Endodermal cell (in vitro differentiated cells): ENCODE measurements around the gene ASMT. TPM values are rescaled to one million over a fixed set of nuclear protein-coding genes. Genes with fewer than 3 reads are reported as not detected.

ENCODE experiments used
- DNase-seq: peaks from one replicate; pipeline ENCODE4 v3.0.0-alpha.2; 2017
- H3K27ac ChIP-seq: 2 replicates; pipeline ENCODE4 v1.5.1; 2013; ENCODE audit warnings: mild to moderate bottlenecking, low read depth, low read length, moderate library complexity
- H3K27me3 ChIP-seq: 2 replicates; pipeline ENCODE4 v1.6.1; 2013; ENCODE audit warnings: mild to moderate bottlenecking, low read length, moderate library complexity; ENCODE audit not compliant: insufficient read depth, control insufficient read depth, poor library complexity, severe bottlenecking
- H3K36me3 ChIP-seq: 2 replicates; pipeline ENCODE4 v1.7.0; 2013; ENCODE audit warnings: mild to moderate bottlenecking, low read length, moderate library complexity; ENCODE audit not compliant: control insufficient read depth, insufficient read depth
- H3K4me1 ChIP-seq: one replicate; pipeline ENCODE4 v1.7.0; 2013; ENCODE audit warnings: low read length; ENCODE audit not compliant: control insufficient read depth, insufficient read depth
- H3K4me3 ChIP-seq: 2 replicates; pipeline ENCODE4 v1.5.1; 2013; ENCODE audit warnings: mild to moderate bottlenecking, low read length, moderate library complexity
- H3K9ac ChIP-seq: 2 replicates; pipeline ENCODE4 v1.6.1; 2013; ENCODE audit warnings: mild to moderate bottlenecking, low read length, moderate library complexity; ENCODE audit not compliant: poor library complexity, severe bottlenecking; ENCODE audit errors: extremely low read depth
- H3K9me3 ChIP-seq: 2 replicates; pipeline ENCODE4 v1.6.1; 2013; ENCODE audit warnings: mild to moderate bottlenecking, low read length, moderate library complexity; ENCODE audit not compliant: control insufficient read depth
- H3K27ac Mint-ChIP-seq: 2 replicates; pipeline ENCODE4 v1.8.0; 2020; ENCODE audit warnings: mixed read lengths
- H3K27me3 Mint-ChIP-seq: 2 replicates; pipeline ENCODE4 v1.8.0; 2021; ENCODE audit warnings: mild to moderate bottlenecking, mixed read lengths; ENCODE audit not compliant: insufficient read depth
- H3K36me3 Mint-ChIP-seq: 2 replicates; pipeline ENCODE4 v1.8.0; 2020; ENCODE audit warnings: low read depth, mixed read lengths
- H3K4me1 Mint-ChIP-seq: 2 replicates; pipeline ENCODE4 v1.8.0; 2020; ENCODE audit warnings: mixed read lengths
- H3K4me3 Mint-ChIP-seq: 2 replicates; pipeline ENCODE4 v1.8.0; 2020; ENCODE audit warnings: mild to moderate bottlenecking, moderate library complexity, mixed read lengths
- H3K9me3 Mint-ChIP-seq: 2 replicates; pipeline ENCODE4 v1.8.0; 2020; ENCODE audit warnings: mild to moderate bottlenecking, mixed read lengths
- CTCF ChIP-seq: fragments of 200-600 bp; sonication (generic); conservative IDR thresholded peaks from 2 replicates; pipeline ENCODE4 v1.5.0; 2021; ENCODE audit warnings: antibody characterized with exemption, mild to moderate bottlenecking
- WGBS, 2 experiments: methylation state at CpG; one replicate each; pipeline versions ENCODE4 v1.1.5 to v1.1.7; 2013; ENCODE audit warnings: missing lambda C conversion rate in 2 of 2, mixed read lengths in 1 of 2; ENCODE audit not compliant: insufficient coverage in 1 of 2, insufficient read length in 1 of 2; 5-methylcytosine and 5-hydroxymethylcytosine counted together
- total RNA-seq, 2 donors: library from RNA; stranded (reverse); fragmentation: NEBNext Ultra II Directional in 1 of 2; extraction: Animal tissue kit (Norgen Biotek cat#: 25700) in 1 of 2; gene quantifications; 2 replicates in 1 of 2; 3 replicates in 1 of 2; pipeline ENCODE4 v1.2.1, GENCODE V29; 2021

Gene ASMT
- total RNA-seq, 2 donors from 2014 or later, result not detected

GRCh38 chrX:1598876-1599790 lies 15.7 kb upstream of the ASMT start:
- Histone ChIP-seq H3K27ac (no peak overlapping the region), H3K36me3 (peaks cover 57% of the 10 kb centered on the region), H3K4me3 (no peak overlapping the region), H3K9ac (no peak overlapping the region), H3K27me3 (no peaks in the 10 kb centered on the region), H3K9me3 (peaks cover 5% of the 10 kb centered on the region), H3K4me1 (no peaks in the 10 kb centered on the region)
- no peak for TF ChIP-seq CTCF
- H3K9me3 Mint-ChIP-seq, result no peaks in the 10 kb centered on the region
- DNase-seq, result peak; percentile 24
- peaks cover 74% of the 10 kb centered on the region for H3K36me3 Mint-ChIP-seq
- H3K4me1 Mint-ChIP-seq, result no peaks in the 10 kb centered on the region
- WGBS, 2 experiments, result 93 to 95% methylated on average over 45 to 57 of the region's 57 CpGs
- H3K27ac Mint-ChIP-seq, result no peak overlapping the region
- H3K4me3 Mint-ChIP-seq, result no peak overlapping the region
- H3K27me3 Mint-ChIP-seq, result no peaks in the 10 kb centered on the region

GRCh38 chrX:1599791-1600405 lies 15.0 kb upstream of the ASMT start:
- Histone ChIP-seq H3K27ac (no peak overlapping the region), H3K27me3 (no peaks in the 10 kb centered on the region), H3K4me3 (no peak overlapping the region), H3K9ac (no peak overlapping the region), H3K36me3 (peaks cover 55% of the 10 kb centered on the region), H3K9me3 (peaks cover 5% of the 10 kb centered on the region), H3K4me1 (no peaks in the 10 kb centered on the region)
- H3K4me1 Mint-ChIP-seq, result no peaks in the 10 kb centered on the region
- H3K9me3 Mint-ChIP-seq, result no peaks in the 10 kb centered on the region
- WGBS, 2 experiments, result 93 to 97% methylated on average over 12 to 36 of the region's 36 CpGs
- no peak for TF ChIP-seq CTCF
- peaks cover 76% of the 10 kb centered on the region for H3K36me3 Mint-ChIP-seq
- no peak overlapping the region for H3K27ac Mint-ChIP-seq
- H3K4me3 Mint-ChIP-seq, result no peak overlapping the region
- no peaks in the 10 kb centered on the region for H3K27me3 Mint-ChIP-seq
- peak; percentile 27 for DNase-seq

- Mint-ChIP-seq H3K4me1 (no peaks in the 10 kb centered on the region), H3K36me3 (peaks cover 70% of the 10 kb centered on the region), H3K27ac (no peak overlapping the region), H3K4me3 (no peak overlapping the region), H3K9me3 (no peaks in the 10 kb centered on the region), H3K27me3 (no peaks in the 10 kb centered on the region)
- H3K4me1 ChIP-seq, result no peaks in the 10 kb centered on the region
- H3K27me3 ChIP-seq, result no peaks in the 10 kb centered on the region
- WGBS, 2 experiments, result 96 to 99% methylated on average over 38 to 52 of the region's 52 CpGs
- no peak for TF ChIP-seq CTCF
- peaks cover 5% of the 10 kb centered on the region for H3K9me3 ChIP-seq
- peaks cover 49% of the 10 kb centered on the region for H3K36me3 ChIP-seq
- peak; percentile 24 for DNase-seq
- no peak overlapping the region for H3K9ac ChIP-seq
- H3K4me3 ChIP-seq, result no peak overlapping the region
- no peak overlapping the region for H3K27ac ChIP-seq
These were observed 14.3 kb upstream of the ASMT start for GRCh38 chrX:1600406-1601050.
